H1 (cell line): ENCODE results near the gene GPS2.

ENCODE experiments used
- CHD2 ChIP-seq: IDR thresholded peaks from 2 replicates; pipeline ENCODE4 v1.6.1; 2012; ENCODE audit warnings: low read length, improper control_type of control experiment
- CTCF ChIP-seq, 3 experiments: IDR thresholded peaks; 1 replicate in 2 of 3; 2 replicates in 1 of 3; pipeline versions ENCODE4 v1.5.1 to v1.6.1; 2011; ENCODE audit warnings: low read length in 3 of 3, mild to moderate bottlenecking in 3 of 3, inconsistent platforms in 2 of 3, low read depth in 1 of 3, moderate library complexity in 1 of 3; ENCODE audit not compliant: insufficient read depth in 1 of 3; ENCODE audit errors: control extremely low read depth in 1 of 3
- EGR1 ChIP-seq: IDR thresholded peaks from 2 replicates; pipeline ENCODE4 v1.6.1; 2011; ENCODE audit warnings: low read depth, low read length, borderline replicate concordance
- EZH2 ChIP-seq: fragments of 200-600 bp; sonication (generic); IDR thresholded peaks from 2 replicates; pipeline ENCODE4 v1.7.1; 2012; ENCODE audit warnings: low read depth, mild to moderate bottlenecking, moderate library complexity, low read length, inconsistent platforms; ENCODE audit not compliant: severe bottlenecking
- JUN ChIP-seq: IDR thresholded peaks from 2 replicates; pipeline ENCODE4 v1.6.1; 2011; ENCODE audit warnings: low read depth, mild to moderate bottlenecking, improper control_type of control experiment, low read length
- POLR2AphosphoS5 ChIP-seq: IDR thresholded peaks from 2 replicates; pipeline ENCODE4 v1.6.1; 2011; ENCODE audit warnings: low read depth, low read length
- RAD21 ChIP-seq, 2 experiments: IDR thresholded peaks in 1 of 2; conservative IDR thresholded peaks in 1 of 2; 2 replicates each; pipeline ENCODE4 v1.6.1; 2011; ENCODE audit warnings: low read depth in 2 of 2, low read length in 2 of 2, improper control_type of control experiment in 1 of 2, inconsistent platforms in 1 of 2, mild to moderate bottlenecking in 1 of 2, moderate library complexity in 1 of 2
- RXRA ChIP-seq: IDR thresholded peaks from 2 replicates; pipeline ENCODE4 v1.6.1; 2011; ENCODE audit warnings: low read depth, mild to moderate bottlenecking, low read length, moderate library complexity; ENCODE audit not compliant: insufficient read depth
- SIN3A ChIP-seq, 2 experiments: IDR thresholded peaks in 1 of 2; conservative IDR thresholded peaks in 1 of 2; 2 replicates each; pipeline ENCODE4 v1.6.1; 2011 to 2012; ENCODE audit warnings: low read length in 2 of 2, improper control_type of control experiment in 1 of 2, low read depth in 1 of 2, mild to moderate bottlenecking in 1 of 2
- TCF12 ChIP-seq: IDR thresholded peaks from 2 replicates; pipeline ENCODE4 v1.6.1; 2011; ENCODE audit warnings: low read depth, mild to moderate bottlenecking, low read length
- TEAD4 ChIP-seq: IDR thresholded peaks from 2 replicates; pipeline ENCODE4 v1.6.1; 2012; ENCODE audit warnings: low read depth, low read length, inconsistent platforms, mixed read lengths
- YY1 ChIP-seq: IDR thresholded peaks from 2 replicates; pipeline ENCODE4 v1.6.1; 2011; ENCODE audit warnings: low read depth, mild to moderate bottlenecking, low read length

GRCh38 chr17:7313890-7314718, 1.1 kb downstream of the GPS2 start:
- no peak for TF ChIP-seq TCF12
- TF ChIP-seq RAD21 (IDR thresholded peaks at IDR 0.05 in 1 of 2, conservative IDR thresholded peaks at IDR 0.05 in 1 of 2; ENCODE audit: low read depth in 2 of 2, low read length in 2 of 2) = no peak
- TF ChIP-seq CTCF (IDR thresholded peaks at IDR 0.05; ENCODE audit: control extremely low read depth in 1 of 3, insufficient read depth in 1 of 3, low read depth in 1 of 3, low read length in 3 of 3) = no peak
- no peak; the same call in 1 of the 2 replicates for TF ChIP-seq POLR2AphosphoS5
- TF ChIP-seq YY1 = no peak
- no peak for TF ChIP-seq EZH2
- no peak for TF ChIP-seq EGR1
- TF ChIP-seq SIN3A (conservative IDR thresholded peaks at IDR 0.05 in 1 of 2, IDR thresholded peaks at IDR 0.05 in 1 of 2; ENCODE audit: low read depth in 1 of 2, low read length in 2 of 2) = no peak
- TF ChIP-seq CHD2 = no peak
- TF ChIP-seq TEAD4 = no peak
- no peak for TF ChIP-seq JUN
- no peak for TF ChIP-seq RXRA
